Right lobe of liver (tissue), 4 donors: ENCODE data around the gene SRPX.

ENCODE experiments used
- POLR2A ChIP-seq: fragments of 450-650 bp; IDR thresholded peaks from one replicate; pipeline ENCODE4 v1.6.1; 2017; ENCODE audit warnings: antibody characterized with exemption, mild to moderate bottlenecking
- TF ChIP-seq, protein P1 (sequence below), 4 donors: fragments of 200-600 bp in 3 of 4; fragments of 450-650 bp in 1 of 4; IDR thresholded peaks; one replicate each; pipeline versions ENCODE4 v1.5.1 to v1.8.0; 2016 to 2022; ENCODE audit warnings: antibody characterized with exemption in 4 of 4, mild to moderate bottlenecking in 2 of 4
- donor health status: DM: no; HTN: no; CAD: no.
- donor health status: DM: no; HTN: no; CAD: no.
- donor health status: DM: no; HTN: yes; CAD: no.

GRCh38 chrX:38221391-38221929, 789 bp upstream of the SRPX start:
- TF ChIP-seq, protein P1, sequence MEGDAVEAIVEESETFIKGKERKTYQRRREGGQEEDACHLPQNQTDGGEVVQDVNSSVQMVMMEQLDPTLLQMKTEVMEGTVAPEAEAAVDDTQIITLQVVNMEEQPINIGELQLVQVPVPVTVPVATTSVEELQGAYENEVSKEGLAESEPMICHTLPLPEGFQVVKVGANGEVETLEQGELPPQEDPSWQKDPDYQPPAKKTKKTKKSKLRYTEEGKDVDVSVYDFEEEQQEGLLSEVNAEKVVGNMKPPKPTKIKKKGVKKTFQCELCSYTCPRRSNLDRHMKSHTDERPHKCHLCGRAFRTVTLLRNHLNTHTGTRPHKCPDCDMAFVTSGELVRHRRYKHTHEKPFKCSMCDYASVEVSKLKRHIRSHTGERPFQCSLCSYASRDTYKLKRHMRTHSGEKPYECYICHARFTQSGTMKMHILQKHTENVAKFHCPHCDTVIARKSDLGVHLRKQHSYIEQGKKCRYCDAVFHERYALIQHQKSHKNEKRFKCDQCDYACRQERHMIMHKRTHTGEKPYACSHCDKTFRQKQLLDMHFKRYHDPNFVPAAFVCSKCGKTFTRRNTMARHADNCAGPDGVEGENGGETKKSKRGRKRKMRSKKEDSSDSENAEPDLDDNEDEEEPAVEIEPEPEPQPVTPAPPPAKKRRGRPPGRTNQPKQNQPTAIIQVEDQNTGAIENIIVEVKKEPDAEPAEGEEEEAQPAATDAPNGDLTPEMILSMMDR (IDR thresholded peaks at IDR 0.05), result no peak
- no peak for TF ChIP-seq POLR2A
